HG02588 (cell line): Measurements from ENCODE around the gene RHCG.

ENCODE experiments used
- ATAC-seq: cut with Tn5 transposase; IDR thresholded peaks from one replicate; pipeline ENCODE4 v1.9.1; 2021; ENCODE audit warnings: mild to moderate bottlenecking, moderate library complexity; ENCODE audit not compliant: unreplicated experiment

RHCG gene

DNA sequence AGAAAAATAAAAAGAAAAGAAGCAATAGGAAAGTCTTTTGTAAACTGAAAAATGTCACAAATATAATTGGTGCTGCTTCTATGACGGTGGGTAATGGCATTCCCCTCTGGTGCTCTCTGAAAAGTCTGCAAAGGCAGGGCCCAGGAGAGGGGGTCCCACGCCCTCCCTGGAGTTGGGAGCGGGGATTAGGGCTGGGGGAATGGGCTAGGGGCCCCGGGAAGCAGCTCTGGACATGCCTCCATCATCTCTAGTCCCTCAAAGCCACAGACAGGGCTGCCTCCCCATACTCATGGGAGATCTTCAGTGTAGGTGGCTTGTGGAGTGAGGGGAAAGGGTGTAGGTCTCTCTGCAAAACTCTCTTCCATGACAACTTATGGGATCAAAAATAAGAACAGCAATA is 7.8 kb upstream of the RHCG start:
- ATAC-seq = no peak

DNA sequence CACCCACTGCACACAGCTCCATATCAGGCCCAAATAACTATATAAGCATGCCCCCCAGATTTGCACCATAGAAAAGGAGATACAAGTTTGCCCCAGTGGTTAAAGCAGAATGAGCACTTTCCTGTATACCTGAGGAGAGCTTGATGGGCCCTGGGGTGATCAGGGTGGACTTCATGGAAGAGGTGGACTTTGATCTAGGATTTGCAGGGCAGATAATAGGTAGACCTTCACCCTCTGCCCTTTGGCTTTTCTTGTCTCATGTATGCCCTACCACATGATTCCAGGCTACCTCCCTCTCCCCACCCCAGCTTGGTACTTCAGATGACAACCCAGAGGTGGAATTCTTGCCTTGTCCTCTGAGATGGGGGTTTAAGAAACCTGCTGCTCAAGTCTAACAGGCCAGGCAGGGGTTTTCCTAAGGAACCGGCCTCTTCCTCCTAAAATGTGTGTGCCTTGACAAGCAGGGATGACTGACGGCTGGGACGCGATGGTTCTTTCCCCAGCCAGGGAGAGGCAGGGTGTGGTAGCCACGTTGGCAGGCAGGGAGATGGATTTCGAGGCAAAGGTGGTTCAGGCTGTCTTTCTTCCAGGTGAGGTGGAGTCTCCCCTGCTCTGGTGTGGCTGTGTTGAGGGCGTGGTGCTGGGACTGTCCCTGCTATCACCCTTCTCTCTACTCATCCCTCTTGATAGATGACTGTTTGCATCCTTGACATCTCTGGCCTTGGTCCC is 6.6 kb upstream of the RHCG start:
- ATAC-seq = no peak

DNA sequence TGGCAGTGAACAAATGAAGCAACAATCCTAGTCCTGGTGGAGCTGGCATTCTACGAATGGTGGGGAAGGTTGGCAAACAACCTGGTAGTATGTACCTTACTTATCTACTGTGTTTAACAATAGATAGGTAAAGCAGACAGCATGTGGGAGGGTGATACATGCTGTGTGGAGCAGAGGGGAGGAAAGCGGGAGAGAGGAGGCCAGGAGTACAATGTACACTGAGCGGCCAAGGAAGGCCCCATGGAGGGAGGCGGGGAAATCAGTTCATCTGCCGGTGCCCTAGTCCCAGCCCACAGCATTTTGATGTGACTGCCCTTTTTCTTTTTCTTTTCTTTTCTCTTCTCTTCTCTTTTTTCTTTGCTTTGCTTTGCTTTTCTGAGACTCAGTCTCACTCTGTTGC is 5.3 kb upstream of the RHCG start:
- ATAC-seq = no peak

DNA sequence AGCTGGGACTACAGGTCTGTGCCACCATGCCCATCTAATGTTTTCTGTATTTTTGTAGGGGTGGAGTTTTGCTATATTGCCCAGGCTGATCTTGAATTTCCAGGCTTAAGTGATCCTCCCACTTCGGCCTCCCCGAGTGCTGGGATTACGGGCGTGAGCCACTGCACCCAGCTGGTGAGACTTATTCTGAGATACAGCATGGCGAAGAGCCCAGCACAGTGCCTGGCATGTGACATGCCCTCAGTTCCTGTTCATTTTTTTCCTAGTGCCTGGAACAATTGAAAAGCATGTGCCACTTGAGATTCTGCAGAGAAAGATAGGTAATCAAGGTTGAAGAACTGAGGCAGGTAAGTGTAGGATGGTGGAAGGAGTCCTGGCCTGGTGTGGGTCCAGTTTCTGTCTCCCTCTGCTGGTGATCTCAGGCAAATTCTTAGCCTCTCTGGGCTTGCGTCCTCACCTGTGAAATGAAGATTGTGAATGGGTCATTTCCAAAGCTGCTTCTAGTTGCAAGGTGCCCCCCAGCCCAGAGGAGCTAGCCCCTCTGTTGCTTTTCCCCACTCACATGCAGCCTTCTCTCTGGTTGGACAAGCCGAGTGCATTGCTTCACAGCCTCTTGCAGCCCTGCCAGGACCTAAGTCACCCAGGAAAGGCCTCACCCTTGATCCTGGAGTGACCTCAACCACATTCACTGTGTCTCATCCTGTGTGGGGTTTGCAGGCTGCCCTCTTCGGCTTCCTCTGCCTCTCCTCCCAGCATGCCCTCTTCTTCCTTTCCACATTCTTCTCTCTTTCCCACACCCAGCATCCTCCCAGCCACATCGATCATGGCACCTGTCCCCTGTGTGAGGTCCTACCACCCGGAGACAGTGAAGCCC is 4.3 kb upstream of the RHCG start:
- no peak for ATAC-seq

DNA sequence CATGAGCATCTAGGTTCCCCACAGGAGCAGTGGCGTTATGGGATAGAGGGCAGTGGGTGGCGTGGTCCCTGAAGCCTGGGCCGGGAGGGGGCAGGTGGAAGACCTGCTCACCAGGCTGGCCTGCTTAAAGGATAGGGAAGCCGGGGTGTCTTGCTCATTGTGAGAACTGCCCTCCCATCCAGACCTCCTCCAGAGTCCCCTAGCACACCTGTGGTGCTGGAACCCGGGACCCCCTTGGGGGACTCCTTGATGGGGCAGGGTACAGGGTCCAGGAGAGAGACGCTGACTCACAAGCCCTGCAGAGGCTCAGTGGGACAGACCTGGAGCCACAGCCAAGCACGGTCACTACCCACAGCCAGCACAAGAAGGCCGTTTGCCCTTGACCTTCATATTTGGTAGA is 2.8 kb upstream of the RHCG start:
- no peak for ATAC-seq

DNA sequence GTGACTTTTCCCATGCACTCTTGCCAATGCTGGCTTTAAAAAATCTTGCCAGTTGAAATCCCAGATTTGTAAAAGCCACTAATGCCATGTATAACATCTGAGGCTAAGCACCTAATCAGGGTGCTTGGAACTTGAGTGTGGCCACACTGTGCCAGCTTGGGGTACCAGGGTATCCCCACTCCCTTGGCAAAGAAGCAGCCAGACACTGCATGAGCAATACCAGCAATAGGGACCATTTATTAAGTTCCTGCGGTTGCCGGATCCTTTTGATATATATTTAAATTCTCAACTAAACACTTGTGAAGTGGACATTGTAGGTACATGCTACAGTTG is 2.2 kb upstream of the RHCG start:
- ATAC-seq = no peak

DNA sequence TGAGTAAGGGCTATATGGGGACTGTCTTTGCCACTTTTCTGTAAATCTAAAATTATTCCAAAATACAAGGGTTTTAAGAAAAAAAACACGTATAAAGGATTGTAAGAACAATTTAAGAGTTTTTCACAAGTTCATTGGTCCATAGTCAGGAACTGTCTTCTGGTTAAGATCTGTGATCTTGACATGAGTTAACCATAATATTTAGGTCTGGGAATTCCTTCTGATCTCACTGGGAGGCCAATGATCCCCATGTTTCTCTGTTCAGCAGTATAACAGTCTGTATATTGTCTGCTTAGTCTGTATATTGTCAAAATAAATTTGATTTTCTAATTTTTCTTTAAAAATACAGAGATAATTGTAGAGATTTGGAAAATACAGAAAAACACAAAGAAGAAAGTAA is 848 bp upstream of the RHCG start:
- no peak for ATAC-seq

DNA sequence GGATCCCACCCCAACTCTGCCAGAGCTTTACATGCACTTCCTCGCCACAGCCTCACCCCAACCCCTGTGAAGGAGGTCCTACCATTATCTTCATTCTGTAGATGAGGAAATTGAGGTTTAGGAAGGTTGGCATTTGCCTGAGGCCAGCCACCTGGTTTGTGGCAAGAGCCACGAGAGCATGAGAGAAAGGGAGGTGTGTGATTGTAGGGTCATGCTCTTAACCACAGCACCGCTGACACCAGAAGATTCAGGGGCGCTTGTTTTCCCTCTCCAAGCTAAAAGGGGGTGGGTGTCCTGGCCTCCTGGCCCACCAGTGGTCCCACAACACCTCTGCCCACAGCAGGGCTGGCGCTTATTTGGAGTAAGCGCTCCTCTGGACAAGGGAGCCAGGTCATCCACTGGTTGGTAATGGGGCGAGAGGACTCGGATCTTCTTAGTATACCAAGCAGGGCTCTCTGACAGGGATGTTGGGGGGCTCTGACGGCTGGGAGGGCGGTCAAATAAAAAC is 691 bp downstream of the RHCG start:
- ATAC-seq = no peak

DNA sequence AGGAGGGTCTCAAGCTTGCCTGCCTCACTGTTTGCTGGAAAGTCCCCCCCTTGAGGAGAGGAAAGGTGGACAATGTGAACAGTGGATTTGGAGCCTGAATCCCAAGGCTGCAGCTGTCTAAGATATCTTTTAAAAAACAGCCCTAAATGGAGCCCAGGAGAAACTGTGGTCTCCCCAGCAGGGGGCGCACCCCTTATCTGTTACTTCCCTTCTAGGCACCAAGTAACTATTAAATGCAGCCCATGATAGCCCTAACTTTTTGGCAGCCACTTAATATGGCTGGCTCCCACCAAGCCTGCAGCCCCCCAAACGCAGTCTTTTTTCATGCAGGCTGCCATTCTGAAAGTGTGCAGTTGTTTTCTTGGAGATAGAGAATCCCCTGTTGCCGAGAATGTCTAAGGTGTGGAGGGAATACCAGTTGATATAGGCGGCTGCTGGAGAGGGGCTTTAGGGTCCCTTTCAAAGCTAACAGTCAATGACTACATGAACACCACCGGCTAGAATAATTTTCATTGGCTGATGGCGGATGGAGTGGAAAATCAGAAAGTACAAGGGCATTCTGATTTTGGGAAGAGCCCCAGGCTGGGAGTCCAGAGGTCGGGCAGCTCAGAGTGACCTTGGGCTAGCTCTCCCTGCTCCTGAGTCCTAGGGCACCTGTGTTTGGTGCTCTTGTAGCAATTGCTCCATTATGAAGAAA is 1.3 kb downstream of the RHCG start:
- no peak for ATAC-seq

DNA sequence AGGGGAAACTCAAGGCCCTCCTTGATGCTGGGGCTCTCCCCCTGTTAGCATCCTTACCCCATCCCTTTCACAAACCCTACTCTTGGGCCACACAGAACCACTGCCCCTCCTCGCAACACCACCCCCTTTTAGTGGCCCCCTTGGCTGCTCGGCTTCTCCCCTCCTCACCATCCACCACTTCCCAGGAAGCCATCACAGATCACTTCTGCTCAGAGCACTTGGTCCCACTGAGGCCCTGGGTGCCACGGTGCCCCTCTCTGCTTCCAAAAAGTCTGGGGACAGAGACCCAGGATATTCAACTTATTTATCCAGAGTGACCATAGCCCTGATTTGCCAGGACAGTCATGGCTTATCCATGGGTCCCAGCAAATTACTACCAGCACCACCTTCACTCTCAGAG is 2.4 kb downstream of the RHCG start:
- no peak for ATAC-seq

DNA sequence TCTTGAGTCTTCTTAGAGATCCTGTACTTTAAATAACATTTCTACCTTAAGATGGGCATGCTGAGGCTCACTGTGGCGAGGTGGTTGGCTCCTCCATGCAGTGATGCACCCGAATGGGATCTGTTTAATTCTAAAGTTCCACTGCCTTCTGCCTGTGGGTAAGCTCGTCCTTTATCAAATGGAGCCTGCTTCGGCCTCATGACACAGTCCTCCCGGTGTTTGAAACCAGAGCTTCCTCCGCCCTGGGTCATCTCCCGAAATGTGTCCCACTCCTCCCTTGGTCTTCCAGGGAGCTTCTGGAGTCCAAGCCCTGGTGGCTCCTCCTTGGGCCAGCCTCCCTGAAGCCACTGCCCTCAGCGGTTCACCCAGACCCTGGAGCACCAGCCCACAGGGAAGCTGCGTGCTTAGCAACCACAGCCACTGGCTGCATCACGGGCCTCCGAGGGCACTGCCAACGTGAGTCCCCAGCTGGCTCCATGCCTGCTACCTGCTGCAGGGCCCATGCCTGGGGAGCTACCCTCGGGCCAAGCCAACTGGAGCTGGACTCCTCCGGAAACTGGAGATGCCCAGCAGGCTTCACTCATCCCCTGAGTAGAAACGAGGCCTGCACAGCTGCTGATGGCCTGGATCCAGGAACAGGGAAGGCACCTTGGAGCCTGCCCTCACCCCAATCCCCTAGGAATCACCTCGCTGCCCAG is 3.3 kb downstream of the RHCG start:
- ATAC-seq = no peak

DNA sequence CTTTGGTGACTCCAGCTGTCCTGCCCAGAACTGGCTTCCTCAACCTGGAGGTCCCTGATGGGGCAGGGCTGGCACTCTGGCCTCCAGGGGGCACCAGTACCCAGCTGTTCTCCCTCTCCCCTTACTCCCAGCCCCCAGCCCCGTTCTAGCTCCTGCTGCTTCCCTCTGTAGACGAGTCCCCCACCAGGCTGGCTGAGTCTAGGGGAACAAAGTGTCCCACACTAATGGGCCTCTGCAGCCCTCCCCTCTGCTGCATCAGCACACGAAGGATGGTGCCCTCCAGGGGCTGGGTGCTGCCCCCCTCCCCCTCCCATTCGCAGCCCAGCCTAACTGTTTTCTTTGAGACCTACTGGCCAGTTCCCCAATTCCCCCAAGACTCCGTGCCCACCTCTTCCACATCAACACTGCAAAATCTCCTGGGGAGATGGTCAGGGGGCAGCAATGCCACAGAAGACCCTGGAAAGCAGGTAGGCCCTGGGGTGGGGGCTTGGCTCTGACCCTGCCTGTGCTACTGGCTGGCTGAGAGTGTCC is 4.2 kb downstream of the RHCG start:
- ATAC-seq = no peak

DNA sequence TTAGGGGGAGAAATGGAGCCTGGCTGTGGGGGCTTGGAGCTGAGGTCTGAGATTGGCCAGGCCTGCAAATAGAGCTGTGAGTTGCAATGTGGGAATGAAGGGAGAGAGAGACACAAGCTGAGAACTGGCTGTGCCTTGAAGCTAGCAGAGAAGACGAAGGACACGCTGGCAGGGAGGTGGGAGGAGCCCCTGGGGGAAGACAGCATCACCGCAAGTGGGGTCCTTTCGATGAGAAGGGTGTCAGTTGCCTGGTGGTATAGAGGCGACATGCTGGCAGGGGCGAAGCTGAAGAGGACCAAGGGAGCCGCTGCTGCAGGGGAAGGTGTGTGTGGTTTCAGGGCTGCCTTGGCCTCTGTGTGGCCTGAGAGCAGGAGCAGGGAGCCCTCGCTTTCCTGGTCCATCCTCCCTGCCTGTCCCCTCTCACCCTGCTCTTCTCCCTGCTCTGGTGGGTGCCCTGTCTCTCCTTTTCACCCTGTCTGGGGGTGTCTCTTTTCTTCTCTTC is 5.5 kb downstream of the RHCG start:
- ATAC-seq = no peak

DNA sequence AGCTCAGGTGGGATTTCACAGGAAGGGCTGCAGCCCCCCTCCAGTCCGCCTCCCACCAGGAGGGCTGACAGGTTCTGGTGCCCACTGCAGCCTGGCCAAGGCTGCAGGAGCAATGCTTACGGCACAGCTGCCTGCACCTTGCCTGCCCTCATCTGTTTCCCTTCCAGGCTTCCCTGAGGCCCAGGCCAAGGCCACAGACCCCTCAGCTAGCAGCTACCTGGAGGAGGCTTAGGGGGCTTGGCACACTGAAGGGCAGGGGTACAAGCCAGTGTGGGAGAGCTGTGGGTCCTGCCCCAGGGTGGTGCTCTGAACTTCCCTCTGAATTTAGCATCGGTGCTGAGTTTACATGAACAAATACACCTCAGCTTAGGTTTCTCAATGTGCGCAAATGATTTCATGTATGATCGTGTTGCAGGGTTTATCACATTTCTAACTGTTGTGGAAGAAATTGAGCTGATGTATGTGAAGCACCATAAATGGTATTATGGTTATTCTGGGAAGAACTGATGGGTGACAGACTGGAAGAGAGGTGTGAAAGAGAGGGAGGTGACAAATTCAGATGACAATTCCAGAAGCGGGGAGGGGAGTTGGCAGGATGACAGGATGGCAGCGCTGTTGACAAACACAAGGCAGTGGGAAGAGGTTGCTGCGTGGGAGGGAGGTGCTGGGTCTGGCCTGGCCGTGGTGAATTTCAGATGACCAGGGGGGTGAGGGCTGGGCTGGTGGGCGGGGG is 6.1 kb downstream of the RHCG start:
- ATAC-seq = no peak

DNA sequence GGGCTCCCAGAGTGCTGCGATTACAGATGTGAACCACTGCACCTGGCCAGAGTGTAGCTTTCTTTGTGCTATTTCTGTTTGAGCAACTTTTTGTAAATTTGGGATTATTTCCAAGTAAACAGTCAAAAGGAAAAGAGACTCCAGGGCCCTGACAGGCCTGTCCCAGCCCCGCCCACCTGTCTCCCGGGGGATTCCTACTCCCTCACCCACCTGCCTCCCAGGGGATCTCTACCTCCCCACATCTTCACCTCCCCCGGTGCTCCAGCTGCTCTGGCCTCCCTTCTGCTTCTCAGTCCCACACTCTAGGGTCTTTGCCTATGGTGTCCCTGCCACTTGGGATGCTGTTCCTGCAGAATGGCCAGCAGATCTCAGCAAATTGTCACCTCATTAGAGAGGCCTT is 7.0 kb downstream of the RHCG start:
- no peak for ATAC-seq

DNA sequence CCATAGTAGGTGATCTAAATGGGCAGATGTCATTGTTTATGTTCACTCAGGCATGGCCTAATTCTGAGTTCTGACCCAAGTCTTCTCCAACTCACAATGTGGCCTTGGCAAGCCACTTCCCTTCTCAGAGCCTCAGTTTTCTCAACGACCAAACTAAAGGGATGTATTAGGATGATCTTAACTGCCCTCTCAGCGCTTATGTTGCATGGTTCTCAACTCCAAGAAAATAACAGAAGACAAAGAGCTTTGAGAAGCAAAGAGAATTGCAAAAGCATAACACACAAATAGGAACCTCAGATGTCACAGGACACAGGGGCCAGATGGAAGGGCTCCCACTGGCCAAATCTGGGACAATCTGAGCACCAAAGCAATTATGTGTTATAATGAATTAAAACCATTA is 8.6 kb downstream of the RHCG start:
- no peak for ATAC-seq

DNA sequence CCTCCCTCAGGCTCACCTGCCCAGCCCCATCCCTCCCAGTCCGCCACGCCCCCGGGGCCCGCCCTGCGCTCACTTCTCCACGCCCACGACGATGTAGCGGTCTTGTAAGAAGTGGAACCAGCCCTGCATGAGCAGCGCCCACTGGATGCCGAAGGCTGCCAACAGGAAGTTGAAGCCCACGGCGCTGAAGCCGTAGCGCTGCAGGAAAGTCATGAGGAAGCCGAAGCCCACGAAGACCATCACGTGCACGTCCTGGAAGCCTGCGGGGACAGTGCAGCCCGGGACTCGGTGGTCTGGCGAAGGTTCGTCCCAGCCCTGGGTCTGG is 9.7 kb downstream of the RHCG start:
- ATAC-seq = no peak

DNA sequence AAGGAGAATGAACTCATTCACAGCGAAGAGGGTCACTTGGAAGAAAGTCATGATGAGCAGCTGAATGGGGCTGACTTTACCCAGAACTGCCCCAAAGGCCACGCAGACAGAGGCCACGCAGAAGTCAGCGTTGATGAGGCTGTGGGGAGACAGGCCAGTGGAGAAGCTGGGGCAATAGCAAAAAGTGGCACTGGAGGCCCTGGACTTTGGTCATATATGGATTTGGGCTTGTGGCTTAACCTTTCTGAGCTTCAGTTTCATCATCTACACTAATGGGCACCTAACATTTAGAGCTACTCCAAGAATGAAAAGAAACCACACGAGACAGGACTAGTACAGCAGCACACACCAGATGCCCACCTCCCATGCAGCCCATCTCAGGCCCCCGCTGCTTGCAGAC is 13.3 kb downstream of the RHCG start:
- ATAC-seq = no peak

DNA sequence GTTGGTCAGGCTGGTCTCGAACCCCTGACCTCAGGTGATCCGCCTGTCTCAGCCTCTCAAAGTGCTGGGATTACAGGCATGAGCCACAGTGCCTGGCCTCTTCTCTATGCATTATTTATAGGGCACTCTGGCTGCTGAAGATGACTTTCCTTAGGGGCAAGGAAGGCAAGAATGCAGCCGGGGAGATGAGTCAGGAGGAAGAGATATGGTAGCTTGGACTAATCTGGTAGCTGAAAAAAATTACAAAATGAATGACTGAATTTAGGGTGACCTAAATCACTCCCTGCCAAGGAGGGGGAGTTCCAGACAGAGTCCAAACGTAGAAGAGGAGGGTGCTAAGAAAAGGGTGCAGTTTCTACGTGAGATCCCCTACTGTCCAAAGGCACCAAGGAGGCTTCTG is 14.2 kb downstream of the RHCG start:
- ATAC-seq = no peak

DNA sequence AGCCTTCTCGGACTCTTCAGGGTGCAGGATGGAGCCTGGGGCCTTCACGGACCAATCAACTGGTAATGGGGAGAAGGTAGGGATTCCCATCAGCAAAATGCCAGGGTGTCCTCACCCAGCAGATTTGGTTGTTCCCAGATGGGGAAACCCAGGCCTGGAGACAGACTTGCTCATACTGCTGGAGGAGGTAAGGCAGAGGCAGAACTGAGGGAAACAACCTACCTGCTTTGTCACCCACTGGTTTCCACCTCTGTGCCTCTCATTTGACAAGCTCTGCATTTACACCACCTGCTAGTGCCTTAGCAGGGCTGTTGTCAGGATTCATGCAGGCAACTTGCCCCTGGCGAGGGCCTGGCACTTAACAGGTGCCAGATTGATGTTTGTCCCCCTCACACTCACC is 15.9 kb downstream of the RHCG start:
- no peak for ATAC-seq
